Smooth muscle cell (in vitro differentiated cells): Measurements from ENCODE around the gene CD300LG. TPM values are rescaled to one million over a fixed set of nuclear protein-coding genes. Genes with fewer than 3 reads are reported as not detected.

ENCODE experiments used
- DNase-seq: peaks from one replicate; lab custom pipeline; 2025; ENCODE audit not compliant: unreplicated experiment; lab: John Stamatoyannopoulos, UW
- H2AFZ ChIP-seq: fragments of 200-600 bp; sonication (generic); 2 replicates; pipeline ENCODE4 v1.6.0; 2016; ENCODE audit warnings: antibody characterized with exemption, low read depth, mild to moderate bottlenecking
- H3F3A ChIP-seq: fragments of 200-600 bp; sonication (generic); 2 replicates; pipeline ENCODE4 v1.6.0; 2017; ENCODE audit warnings: antibody characterized with exemption, low read depth
- H3K27ac ChIP-seq: fragments of 200-600 bp; sonication (generic); 2 replicates; pipeline ENCODE4 v1.5.1; 2016; ENCODE audit warnings: low read depth, mild to moderate bottlenecking
- H3K27me3 ChIP-seq: fragments of 200-600 bp; sonication (generic); 2 replicates; pipeline ENCODE4 v1.6.1; 2016; ENCODE audit warnings: low read depth, mild to moderate bottlenecking
- H3K36me3 ChIP-seq: fragments of 200-600 bp; sonication (generic); 2 replicates; pipeline ENCODE4 v1.5.1; 2016; ENCODE audit warnings: low read depth
- H3K4me1 ChIP-seq: fragments of 200-600 bp; sonication (generic); 2 replicates; pipeline ENCODE4 v1.5.1; 2016; ENCODE audit warnings: low read depth
- H3K4me2 ChIP-seq: fragments of 200-600 bp; sonication (generic); 2 replicates; pipeline ENCODE4 v1.6.0; 2016; ENCODE audit warnings: mild to moderate bottlenecking
- H3K4me3 ChIP-seq: fragments of 200-600 bp; sonication (generic); 2 replicates; pipeline ENCODE4 v1.5.1; 2016; ENCODE audit warnings: mild to moderate bottlenecking
- H3K79me2 ChIP-seq: fragments of 200-600 bp; sonication (generic); 2 replicates; pipeline ENCODE4 v1.6.0; 2016; ENCODE audit warnings: low read depth, mild to moderate bottlenecking
- H3K9ac ChIP-seq: fragments of 200-600 bp; sonication (generic); 2 replicates; pipeline ENCODE4 v1.6.0; 2016; ENCODE audit warnings: low read depth
- H3K9me3 ChIP-seq: fragments of 200-600 bp; sonication (generic); replicated peaks from 2 replicates; pipeline ENCODE4 v1.5.1; 2016; ENCODE audit warnings: low read depth
- H4K20me1 ChIP-seq: fragments of 200-600 bp; sonication (generic); 2 replicates; pipeline ENCODE4 v1.6.0; 2016; ENCODE audit warnings: low read depth
- WGBS: methylation state at CpG from one replicate; pipeline ENCODE4 v1.1.7; 2016; ENCODE audit warnings: low lambda C conversion rate; 5-methylcytosine and 5-hydroxymethylcytosine counted together
- polyA plus RNA-seq: library from polyadenylated mRNA; unstranded; fragments of >200 nt; fragmentation: Nextera tagmentation; extraction: Ambion mirVana; gene quantifications from 2 replicates; pipeline ENCODE4 v1.2.1, GENCODE V29; 2016
- total RNA-seq: library from RNA; depleted of rRNA; stranded (reverse); fragments of >200 nt; gene quantifications from 2 replicates; pipeline ENCODE4 v1.2.3, GENCODE V29; 2014
- TF ChIP-seq, protein P1 (sequence below): fragments of 200-600 bp; sonication (generic); IDR thresholded peaks from 2 replicates; pipeline ENCODE4 v1.5.1; 2017; ENCODE audit warnings: borderline replicate concordance, mild to moderate bottlenecking, antibody characterized with exemption; ENCODE audit not compliant: insufficient read depth, poor library complexity, severe bottlenecking

CD300LG gene
- total and polyA plus RNA-seq, 2 experiments from 2014 or later, result not detected

DNA sequence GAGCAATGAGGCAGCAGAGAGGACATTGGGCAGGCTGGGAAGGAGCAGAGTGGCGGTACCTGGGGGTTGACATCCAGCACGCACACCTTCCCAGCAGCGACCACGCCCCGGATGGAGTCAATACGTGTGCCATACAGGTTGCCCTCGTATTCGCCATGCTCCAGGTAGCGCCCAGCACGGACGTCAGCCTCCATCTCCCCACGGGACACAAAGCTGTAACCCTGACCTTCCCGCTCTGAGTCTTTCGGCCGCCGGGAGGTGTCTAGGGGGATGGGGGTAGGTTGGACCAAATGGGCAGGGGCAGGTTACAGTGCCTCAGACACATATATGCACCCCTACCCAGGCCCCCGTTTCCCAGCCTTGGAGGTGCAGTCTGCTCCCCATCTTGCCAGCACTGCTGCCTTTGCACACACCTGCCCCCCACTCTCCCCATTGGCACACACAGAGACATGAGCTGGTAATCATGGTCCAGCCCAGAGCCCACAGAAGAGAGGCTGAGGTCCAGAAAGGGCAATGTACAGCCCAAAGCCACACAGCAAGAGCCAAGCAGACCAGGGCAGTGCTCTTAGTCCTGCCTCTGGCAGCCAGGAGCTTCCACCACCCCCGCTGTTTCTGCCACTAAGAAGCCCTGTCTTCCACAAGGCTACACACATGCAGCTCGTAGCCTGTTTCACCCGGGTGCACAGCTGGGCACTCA lies 32.9 kb downstream of the CD300LG start:
- WGBS, result 93% methylated on average over 20 of the region's 20 CpGs
- H3K9ac ChIP-seq, result no peak overlapping the region

DNA sequence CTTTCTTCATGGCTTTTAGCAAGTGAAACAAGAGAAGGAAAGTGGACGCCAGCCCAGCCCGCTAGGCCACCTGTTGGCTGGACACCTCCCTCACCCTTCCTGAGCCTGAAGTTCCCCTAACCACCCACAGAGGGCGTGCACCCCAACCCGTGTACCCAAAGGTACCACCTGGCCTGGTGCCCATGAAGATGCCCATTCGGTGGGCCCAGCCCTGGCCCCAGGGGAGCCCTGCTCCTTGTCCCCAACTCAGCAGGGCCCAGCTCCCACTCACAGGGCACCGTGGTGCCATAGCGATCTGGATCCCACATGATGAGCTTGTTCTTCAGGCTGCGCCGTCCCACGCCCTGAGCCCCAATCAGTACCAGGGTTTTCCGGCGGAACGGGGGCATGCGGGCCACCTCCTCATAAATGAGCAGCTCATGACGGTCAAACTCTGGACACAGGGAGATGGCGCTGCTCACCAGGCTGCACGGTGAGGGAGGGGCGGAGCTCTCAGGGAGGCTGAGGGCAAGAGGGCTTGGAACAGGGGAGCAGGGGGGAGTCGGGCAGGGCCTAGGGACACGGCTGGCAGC lies 33.5 kb downstream of the CD300LG start:
- Histone ChIP-seq H4K20me1 (peaks cover 4% of the 10 kb centered on the region), H3K27ac (no peak overlapping the region), H3K36me3 (no peaks in the 10 kb centered on the region), H2AFZ (no peak overlapping the region), H3K4me2 (no peak overlapping the region), H3K27me3 (no peaks in the 10 kb centered on the region), H3K4me3 (no peak overlapping the region), H3K9me3 (no peaks in the 10 kb centered on the region), H3K9ac (no peak overlapping the region), H3K4me1 (no peaks in the 10 kb centered on the region), H3K79me2 (no peaks in the 10 kb centered on the region), H3F3A (no peaks in the 10 kb centered on the region)
- TF ChIP-seq, protein P1, sequence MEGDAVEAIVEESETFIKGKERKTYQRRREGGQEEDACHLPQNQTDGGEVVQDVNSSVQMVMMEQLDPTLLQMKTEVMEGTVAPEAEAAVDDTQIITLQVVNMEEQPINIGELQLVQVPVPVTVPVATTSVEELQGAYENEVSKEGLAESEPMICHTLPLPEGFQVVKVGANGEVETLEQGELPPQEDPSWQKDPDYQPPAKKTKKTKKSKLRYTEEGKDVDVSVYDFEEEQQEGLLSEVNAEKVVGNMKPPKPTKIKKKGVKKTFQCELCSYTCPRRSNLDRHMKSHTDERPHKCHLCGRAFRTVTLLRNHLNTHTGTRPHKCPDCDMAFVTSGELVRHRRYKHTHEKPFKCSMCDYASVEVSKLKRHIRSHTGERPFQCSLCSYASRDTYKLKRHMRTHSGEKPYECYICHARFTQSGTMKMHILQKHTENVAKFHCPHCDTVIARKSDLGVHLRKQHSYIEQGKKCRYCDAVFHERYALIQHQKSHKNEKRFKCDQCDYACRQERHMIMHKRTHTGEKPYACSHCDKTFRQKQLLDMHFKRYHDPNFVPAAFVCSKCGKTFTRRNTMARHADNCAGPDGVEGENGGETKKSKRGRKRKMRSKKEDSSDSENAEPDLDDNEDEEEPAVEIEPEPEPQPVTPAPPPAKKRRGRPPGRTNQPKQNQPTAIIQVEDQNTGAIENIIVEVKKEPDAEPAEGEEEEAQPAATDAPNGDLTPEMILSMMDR, result peak; percentile 66
- 88% methylated on average over 20 of the region's 20 CpGs for WGBS
- no peak for DNase-seq

More for the DNA sequence above, 32.9 kb downstream of the CD300LG start:
- Histone ChIP-seq H3K4me3 (no peak overlapping the region), H3K79me2 (no peaks in the 10 kb centered on the region), H4K20me1 (no peaks in the 10 kb centered on the region), H3K27me3 (no peaks in the 10 kb centered on the region), H3K36me3 (no peaks in the 10 kb centered on the region), H3K27ac (no peak overlapping the region), H2AFZ (no peak overlapping the region), H3K4me2 (no peak overlapping the region), H3F3A (no peaks in the 10 kb centered on the region), H3K4me1 (no peaks in the 10 kb centered on the region), H3K9me3 (no peaks in the 10 kb centered on the region)
- DNase-seq, result no peak
- TF ChIP-seq, protein P1, result no peak

DNA sequence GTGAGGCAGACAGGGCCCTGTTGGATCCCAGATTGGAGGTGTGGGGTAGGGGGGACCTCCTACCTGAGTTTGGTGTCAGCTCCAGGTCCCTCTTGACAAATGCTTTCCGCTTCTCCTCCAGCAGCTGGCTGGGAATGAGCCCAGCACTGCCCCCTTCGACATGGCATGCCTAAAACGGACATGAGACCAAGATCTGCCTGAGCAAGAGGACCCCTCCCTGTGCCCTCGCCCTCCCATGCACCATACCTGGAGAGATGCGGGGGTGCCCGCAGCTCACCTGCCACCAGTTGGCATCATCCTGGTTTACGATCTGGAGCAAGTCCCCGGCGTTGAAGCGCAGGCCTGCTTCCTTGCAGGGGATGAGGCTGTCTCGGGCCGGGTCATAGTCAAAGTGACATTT lies 34.2 kb downstream of the CD300LG start:
- peaks cover 10% of the 10 kb centered on the region for H4K20me1 ChIP-seq
- TF ChIP-seq, protein P1, result no peak
- 93% methylated on average over 12 of the region's 12 CpGs for WGBS

More for the DNA sequence above, 34.2 kb downstream of the CD300LG start:
- Histone ChIP-seq H2AFZ (no peak overlapping the region), H3K79me2 (no peaks in the 10 kb centered on the region), H3K36me3 (no peaks in the 10 kb centered on the region), H3K4me3 (no peak overlapping the region), H3K9me3 (no peaks in the 10 kb centered on the region), H3K27me3 (no peaks in the 10 kb centered on the region), H3F3A (no peaks in the 10 kb centered on the region), H3K4me2 (no peak overlapping the region), H3K9ac (no peak overlapping the region), H3K27ac (no peak overlapping the region), H3K4me1 (no peaks in the 10 kb centered on the region)
- DNase-seq, result no peak
